GM21381 (cell line): ENCODE data around the gene JOSD1.

ENCODE experiments used
- ATAC-seq: cut with Tn5 transposase; IDR thresholded peaks from one replicate; pipeline ENCODE4 v1.9.1; 2021; ENCODE audit warnings: mild to moderate bottlenecking, moderate library complexity; ENCODE audit not compliant: unreplicated experiment

The JOSD1 gene

GRCh38 chr22:38715176-38715764 lies 14.5 kb upstream of the JOSD1 start:
- no peak for ATAC-seq

GRCh38 chr22:38713921-38714320 lies 13.2 kb upstream of the JOSD1 start:
- ATAC-seq, result no peak

GRCh38 chr22:38712486-38713207 lies 11.9 kb upstream of the JOSD1 start:
- ATAC-seq, result no peak

GRCh38 chr22:38710866-38711265 lies 10.1 kb upstream of the JOSD1 start:
- ATAC-seq, result no peak

DNA sequence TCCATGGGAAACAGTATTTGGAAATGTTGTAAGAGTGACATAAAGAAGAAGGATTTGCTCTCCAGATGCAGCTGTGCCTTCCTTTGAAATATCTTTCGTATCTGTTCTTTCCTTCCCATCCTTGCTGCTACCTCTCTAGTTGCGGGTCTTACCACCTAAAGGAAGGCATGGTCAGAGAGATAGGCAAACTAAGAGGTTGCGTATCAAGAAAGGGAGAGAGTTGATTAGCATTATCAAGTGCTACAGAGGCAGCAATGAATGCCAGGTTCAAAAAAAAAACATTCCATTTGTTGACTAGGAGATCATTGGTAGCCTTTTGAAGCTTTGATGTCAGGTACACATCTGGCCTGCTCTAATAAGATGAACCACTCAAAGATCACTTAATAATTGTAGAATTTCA lies 9.6 kb upstream of the JOSD1 start:
- ATAC-seq, result no peak

DNA sequence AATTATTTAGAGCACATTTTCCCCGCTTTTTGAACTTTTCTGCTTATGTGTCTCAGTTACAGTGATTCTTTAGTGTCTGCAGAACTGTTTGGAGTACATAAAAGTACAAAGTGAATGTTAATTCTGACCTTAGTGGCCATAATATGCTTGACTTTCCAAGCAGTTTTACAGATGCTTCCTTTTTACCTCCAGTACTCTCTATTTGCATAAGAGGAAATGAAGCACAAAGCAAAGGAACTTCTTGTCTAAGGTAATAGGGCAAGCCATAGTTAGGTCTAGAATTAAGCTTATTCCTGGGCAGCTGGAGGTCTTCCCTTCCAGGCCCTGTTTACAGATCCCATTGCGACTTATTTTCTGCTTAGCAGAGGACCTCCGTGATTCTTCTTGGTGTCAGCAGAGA lies 8.6 kb upstream of the JOSD1 start:
- ATAC-seq, result no peak

DNA sequence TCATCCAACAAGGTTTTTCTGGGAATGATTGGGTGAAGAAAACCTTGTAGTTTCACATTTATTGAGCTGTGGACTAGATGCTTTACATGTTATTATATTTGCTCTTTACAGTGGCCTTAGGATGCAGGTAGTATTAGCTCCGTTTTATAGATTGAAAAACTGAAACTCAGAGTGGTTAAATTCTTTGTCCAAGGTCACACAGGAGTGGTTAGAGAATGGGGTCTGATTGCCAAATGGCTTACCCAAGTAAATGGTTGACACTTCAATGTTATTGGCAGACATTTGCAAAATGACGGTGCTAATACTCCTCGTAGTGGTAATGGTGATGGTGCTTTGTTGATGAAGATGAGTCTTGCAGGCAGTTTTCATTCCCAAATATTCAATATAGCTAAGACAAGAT lies 7.2 kb upstream of the JOSD1 start:
- ATAC-seq, result no peak

DNA sequence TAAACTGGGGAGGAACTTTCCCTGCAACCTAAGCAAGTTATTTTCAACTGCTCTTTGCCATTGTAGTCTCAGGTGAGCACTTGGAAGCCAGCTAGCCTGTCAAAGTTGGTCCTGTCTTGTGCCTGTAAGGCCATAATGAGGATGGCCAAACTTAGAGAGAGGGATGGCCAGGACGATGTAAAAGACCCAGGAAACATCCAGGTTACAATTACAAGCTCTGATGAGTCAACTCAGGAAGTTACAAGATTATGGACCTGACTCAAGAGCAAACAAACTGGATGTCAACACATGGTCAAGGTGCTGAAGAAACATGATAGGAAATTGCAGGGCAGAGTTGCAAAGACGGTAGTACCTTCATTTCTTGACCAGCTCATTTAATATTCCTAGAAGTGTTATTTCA lies 6.6 kb upstream of the JOSD1 start:
- ATAC-seq, result no peak

- no peak for ATAC-seq
These were observed 6.1 kb upstream of the JOSD1 start for GRCh38 chr22:38706901-38707195.

DNA sequence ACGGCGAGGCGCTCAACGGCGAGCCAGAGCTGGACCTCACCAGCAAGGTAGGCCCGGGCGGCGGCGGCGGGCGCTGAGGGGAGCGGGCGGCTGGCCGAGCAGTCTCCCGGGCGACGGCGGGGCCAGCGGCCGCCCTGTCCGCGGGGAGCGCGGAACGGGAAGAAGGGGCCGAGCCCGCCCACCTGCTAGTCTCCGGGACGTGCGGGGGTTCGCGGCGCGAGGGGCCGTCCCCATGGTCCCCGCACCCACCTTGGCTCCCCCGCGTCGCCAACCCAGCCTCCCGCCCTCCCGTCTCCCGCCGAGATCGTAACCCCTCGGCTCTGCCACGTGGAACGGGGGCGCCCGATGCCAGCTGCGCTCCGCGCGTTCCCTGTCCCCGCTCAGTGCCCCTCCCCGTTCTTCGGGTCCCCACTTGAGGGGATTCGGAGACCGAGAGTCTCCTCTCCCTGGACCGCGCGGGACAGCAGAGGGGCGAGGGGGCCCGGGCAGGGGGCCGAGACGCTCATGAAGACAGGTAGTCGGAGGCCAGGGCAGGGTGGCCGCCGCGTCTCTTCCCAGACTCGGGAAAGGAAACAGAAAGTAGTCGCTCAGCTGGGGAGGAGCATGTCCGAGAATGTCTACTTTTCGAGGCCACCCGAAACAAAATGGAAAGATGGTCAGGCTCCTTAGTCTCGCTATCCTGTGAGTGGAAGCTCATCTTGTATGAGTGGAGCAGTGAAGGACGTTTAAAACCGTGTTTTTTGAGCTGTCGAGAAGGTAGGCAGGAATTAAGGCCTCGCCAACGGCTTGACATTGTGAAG lies 5.6 kb upstream of the JOSD1 start:
- ATAC-seq, result peak; percentile 3

DNA sequence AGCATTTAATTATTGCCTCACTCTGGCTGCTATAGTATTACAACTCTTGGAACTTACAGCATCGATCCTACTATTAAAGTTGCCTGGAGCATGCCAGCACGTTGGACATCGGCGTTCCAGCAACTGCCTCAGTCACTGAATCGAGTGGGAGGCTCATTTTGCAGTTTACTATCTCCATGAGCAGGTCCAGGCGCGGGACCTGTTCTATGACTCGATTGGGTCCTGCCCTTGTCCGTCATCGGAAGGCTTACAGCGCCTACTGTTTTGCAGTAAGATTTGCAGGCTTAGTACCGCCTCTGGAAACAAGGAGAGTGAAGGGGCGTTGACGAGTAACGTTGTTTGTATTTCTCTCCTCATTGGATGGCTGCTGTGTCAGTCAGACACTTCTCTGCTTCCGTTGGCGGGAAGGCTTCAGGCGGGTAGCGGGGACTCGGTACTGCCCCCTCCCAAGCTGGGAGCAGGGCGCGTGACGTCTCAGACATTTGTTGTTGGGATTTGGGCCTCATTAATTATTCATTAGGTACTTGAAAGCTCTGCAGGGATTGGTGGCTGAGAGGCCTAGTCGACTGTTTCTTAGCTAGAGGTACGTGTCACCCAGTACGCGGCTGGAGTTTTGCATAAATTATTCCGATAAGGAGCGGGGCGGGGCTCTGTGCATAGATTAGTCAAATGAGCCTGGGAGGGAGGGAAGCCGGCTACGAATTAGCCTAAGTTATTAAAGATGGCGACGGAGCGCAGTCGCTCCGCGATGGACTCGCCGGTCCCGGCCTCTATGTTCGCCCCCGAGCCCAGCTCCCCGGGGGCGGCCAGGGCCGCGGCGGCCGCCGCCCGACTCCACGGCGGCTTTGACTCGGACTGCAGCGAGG lies 4.7 kb upstream of the JOSD1 start, which contains the start of gene GTPBP1:
Gene GTPBP1 (plus strand): TSS at position 710 of the 866 bp plus-strand sequence. CDS start 12 bp downstream, at position 722.
- ATAC-seq, result peak; percentile 63

DNA sequence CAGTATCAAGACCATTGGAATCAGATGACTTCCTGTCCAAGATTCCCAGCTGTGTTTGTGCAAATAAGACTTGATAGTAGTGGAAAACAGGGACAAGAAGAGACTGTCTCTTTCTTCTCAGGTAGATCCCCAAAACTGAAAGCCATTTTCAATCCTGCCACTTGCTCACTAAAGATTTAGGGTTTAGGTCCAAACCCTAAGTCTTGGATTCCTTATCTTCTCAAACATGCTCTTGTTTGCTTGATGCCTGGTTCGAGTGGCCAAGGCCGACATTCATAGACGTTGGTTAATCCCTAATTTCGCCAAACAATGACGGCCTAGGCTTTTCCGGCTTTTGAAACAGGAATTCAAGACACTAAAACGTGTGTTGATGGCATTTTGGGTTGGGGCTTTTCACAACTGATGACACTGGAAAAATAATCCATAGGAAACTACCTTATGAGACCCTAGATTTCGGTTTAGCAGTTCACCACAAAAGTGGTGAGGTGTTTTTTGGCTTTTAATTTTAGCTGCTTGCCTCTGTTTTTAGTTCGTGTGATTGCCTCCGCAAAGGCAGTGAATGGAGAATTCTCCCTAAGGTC lies 4.0 kb upstream of the JOSD1 start:
- ATAC-seq, result no peak

- ATAC-seq, result no peak
These were observed 414 bp downstream of the JOSD1 start for GRCh38 chr22:38700270-38700788.

DNA sequence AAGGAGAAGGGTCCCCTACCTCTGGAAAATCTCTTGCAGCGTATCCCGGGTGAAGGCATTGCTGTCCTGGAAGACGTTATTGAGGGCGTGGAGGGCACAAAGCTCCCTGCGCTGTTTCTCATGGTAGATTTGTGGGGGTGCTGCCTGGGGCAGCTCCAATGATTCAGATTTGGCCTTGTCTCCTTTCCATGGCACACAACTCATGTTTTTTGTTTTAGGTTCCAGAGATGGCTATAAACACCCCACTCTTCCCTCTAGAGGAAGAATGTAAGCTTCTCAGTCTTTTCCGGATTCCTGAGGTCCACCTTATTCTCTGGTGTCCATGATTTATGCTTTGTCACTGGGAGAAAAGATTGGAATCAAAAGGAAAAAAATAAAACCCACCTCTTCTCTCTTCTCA lies 959 bp downstream of the JOSD1 start:
- no peak for ATAC-seq

DNA sequence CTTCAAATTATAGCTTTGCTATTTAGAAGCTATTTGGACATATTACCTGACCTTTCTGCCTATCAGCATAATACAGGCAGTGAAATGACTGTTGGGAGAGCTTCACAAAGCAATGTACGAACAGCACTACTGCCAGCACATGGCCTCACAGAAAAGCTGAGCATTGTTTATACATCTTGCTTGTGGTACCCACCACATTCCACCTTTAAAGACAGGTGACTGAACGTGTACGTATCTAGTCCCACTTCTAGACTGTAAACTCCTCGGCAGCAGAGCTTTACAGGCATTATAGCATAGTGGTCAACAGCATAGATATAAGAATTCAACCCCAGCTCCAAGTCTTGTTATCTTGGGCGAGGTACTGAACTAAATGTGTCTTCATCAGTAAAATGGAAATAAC lies 1.6 kb downstream of the JOSD1 start:
- ATAC-seq, result no peak

DNA sequence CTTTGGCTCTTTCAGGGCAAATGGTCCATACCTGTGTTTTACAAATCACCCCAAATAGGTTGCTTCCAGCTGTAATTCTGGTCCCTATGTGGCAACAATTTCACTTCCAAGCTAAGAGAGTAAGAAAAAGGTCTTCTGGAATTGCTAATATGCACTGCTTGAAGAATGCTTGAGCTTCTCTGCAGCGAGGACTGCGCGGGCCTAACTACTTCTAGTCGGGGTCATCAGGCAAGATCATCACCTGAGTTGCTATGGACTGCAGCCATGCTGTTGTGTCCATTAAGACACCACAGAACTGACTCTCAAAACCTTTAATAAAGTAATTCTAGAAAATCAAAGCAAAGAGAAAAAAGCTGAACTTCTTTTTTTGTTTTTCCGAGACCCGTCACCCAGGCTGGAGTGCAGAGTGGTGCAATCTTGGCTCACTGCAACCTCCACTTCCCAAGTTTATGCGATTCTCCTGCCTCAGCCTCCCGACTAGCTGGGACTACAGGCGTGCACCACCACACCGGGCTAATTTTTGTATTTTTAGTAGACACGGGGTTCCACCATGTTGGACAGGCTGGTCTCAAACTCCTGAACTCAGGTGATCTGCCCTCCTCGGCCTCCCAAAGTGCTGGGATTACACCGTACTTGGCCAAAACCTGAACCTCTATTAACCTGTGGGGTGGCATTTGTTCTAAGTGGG lies 2.2 kb downstream of the JOSD1 start:
- no peak for ATAC-seq

- ATAC-seq, result no peak
These were observed 3.2 kb downstream of the JOSD1 start for GRCh38 chr22:38697425-38698089.

DNA sequence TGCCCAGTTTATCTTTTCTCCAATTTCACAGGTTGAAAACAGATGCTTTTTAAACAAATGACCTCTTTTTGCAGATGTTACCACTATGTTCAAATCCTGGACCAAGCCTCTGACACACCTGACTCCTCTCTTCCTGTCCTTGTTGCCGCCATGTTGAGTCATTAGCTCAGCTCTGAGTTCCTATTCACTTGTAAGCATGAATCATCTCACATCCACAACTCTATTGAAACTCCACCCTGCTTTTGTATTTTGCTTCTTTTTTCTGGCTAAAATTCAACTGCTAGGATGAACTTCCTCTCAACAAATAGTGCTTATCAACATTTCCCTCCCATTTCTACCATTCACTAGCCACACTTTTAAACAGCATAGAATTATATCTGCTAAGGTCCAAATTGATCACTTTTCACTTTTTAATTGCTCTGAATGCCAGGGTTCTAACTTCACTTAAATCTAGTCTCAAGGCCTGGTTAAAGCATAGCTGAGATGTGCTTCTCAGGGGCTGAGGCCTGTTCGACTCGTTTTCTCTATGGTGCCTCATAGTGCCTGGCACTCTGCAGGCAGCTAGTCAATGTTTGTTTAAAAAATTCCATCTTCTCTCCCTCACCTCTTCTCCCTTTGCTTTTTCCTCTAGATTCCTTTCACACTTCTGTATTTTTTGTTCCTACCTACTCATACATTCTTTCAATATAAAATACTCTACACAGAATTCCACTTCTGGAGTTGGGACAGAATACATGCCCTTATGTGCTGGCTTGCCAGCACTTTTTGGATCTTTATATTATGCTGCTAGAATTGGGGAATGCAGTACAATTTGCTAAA lies 3.9 kb downstream of the JOSD1 start:
- no peak for ATAC-seq

- ATAC-seq, result no peak
These were observed 5.8 kb downstream of the JOSD1 start for GRCh38 chr22:38694940-38695339.
